ENCODE results near the gene SIRT4.
A peak's percentile ranks its signal among the peaks of the same experiment; 100 is the strongest.

Gene SIRT4

DNA sequence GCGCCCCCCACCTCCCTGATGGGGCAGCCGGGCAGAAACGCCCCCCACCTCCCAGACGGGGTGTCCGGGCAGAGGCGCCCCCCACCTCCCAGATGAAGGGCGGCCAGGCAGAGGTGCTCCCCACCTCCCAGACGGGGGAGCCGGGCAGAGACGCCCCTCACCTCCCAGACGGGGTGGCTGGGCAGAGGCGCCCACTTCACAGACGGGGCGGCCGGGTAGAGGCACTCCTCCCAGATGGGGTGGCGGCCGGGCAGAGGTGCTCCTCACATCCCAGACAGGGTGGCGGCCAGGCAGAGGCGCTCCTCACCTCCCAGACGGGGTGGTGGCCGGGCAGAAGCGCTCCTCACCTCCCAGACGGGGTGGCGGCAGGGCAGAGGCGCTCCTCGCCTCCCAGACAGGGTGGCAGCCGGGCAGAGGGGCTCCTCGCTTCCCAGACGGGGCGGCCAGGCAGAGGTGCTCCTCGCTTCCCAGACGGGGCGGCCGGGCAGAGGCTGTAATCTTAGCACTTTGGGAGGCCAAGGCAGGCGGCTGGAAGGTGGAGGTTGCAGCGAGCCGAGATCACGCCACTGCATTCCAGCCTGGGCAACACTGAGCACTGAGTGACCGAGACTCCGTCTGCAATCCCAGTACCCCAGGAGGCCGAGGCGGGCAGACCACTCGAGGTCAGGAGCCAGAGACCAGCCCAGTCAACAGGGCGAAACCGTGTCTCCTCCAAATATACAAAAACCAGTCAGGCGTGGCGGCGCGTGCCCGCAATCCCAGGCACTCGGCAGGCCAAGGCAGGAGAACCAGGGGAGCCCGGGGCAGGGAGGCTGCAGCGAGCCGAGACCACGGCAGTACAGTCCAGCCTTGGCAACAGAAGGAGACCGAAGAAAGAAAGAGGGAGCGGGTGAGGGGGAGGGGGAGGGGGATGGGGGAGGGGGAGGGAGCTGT is 23.7 kb upstream of the SIRT4 start:
- no peak for DNase-seq (ENCODE audit: low spot score)

DNA sequence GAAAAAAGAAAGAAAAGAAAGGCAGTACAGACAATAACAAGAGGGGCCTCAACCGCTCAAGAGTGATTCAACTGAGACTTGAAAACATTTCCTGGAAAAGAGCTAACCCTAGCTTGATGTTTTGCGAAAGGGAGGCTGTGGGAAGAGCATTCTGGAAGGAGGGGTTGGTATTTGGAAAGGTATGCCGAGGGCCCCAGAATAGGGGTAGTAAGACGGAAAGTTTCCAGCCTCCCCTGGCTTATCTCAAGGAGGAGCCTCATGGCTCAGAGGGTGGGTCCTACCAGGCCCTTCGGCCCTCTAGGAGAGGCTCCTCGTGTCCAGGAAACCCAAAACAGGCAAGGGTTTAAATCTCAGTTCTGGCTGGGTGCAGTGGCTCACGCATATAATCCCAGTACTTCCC is 18.8 kb upstream of the SIRT4 start:
- no peak for DNase-seq (ENCODE audit: low spot score)

- DNase-seq (ENCODE audit: low spot score): no peak
These were observed 17.7 kb upstream of the SIRT4 start for GRCh38 chr12:120284381-120284780.

DNA sequence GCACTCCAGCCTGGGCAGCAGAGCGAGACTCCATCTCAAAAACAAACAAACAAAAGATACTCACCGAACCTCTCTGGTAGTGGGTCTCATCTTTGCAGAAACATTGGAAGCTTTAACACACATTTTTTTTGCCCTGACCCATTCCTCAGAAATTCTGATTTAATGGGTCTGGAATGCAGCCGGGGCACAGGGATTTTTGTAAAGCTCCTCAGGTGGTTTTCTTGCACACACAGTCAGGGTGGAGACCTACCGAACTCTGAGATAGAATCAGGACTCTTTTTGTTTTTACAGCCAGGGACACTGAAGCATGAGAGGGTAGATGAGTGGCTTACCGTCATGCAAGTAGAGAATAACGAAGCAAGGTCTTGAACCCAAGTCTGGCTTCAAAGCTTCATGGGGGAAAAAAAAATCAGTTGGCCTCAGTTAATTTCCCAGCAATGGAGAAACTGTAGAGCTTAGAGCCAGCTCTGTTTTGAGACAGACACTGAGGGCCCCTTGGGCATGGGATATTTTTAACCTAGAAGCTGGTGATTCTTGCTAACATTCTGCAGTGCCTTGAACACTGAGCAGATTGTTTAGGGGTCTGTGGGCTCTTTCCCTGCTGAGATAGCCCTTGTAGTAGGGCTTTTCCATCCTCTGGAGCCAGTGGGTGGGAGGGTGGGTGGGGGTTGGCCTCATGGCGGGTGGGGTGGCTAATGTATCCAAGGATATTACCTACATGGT is 15.2 kb upstream of the SIRT4 start:
- DNase-seq (ENCODE audit: low spot score): no peak

GRCh38 chr12:120287491-120287890 is 14.6 kb upstream of the SIRT4 start:
- DNase-seq (ENCODE audit: low spot score): no peak

GRCh38 chr12:120290609-120291305 is 11.4 kb upstream of the SIRT4 start:
- DNase-seq (ENCODE audit: low spot score): no peak

DNA sequence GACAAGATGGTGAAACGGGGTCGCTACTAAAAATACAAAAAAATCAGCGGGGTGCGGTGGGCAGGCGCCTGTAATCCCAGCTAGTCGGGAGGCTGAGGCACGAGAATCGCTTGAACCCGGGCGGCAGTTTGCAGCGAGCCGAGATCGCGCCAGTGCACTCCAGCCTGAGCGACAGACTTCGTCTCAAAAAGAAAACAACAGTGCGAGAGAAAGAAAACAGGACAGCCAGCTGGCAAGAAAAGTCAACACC is 9.8 kb upstream of the SIRT4 start:
- DNase-seq (ENCODE audit: low spot score): no peak

DNA sequence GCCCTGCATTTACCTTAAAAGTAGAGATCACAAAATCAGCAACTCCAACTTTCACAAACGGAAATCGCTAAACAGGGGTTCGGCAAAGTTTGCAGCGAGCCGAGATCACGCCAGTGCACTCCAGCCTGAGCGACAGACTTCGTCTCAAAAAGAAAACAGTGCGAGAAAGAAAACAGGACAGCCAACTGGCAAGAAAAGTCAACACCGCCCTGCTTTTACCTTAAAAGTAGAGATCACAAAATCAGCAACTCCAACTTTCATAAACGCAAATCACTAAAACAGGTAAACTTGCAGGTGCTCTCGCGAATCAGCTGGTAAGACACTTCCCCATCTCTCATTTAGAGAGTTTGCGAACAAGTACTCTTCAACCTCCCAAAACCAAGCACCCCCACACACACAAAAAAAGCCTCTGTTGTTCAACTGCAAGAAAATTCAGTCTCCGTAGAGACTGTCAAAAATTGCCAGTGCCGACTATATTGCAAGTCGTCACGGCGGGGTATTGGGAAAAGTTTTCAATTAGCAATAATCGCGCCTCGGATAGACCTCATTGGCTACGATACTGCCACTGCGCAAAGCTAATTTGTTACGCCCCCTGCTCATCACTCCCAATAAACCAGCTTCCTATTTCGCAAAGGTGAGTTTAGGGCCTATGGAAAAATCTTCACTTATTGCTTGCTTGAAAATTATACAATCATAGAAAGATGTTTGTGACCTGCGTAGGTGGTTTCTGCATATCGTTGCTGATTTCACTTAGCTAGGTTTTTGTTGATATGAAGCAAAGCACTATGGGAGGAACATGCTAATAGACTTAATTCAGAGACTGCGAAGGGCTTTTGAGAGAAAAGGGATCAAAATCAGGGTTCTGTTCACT is 9.2 kb upstream of the SIRT4 start, which contains the start of gene RNU4-1:
TSS of gene RNU4-1 (minus strand) at position 577 of the 871 bp plus-strand sequence.
- peak; percentile 97 for DNase-seq (ENCODE audit: low spot score)

DNA sequence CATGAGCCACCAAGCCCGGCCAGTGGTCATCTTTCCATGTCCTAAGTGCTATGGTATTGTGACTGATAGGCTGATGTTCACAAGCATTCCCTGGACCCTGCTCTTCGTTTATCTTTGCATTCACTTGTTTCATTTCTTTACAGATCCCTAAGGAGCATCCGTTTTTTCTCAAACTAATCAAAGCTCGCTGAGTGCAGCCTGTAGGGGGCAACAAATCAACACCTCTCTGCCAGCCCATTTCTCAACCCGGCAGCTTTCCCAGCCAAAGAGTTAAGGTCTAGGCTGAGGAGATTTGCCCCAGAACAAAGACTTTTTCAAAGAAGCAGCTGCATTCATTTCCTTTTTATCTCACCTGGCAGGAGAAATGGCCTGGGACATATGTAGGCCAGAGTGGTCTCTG is 12.1 kb downstream of the SIRT4 start:
- DNase-seq (ENCODE audit: low spot score): no peak

GRCh38 chr12:120316798-120317223 is 14.7 kb downstream of the SIRT4 start:
- no peak for DNase-seq (ENCODE audit: low spot score)

GRCh38 chr12:120317224-120318105 is 15.3 kb downstream of the SIRT4 start:
- DNase-seq (ENCODE audit: low spot score): peak; percentile 100

DNA sequence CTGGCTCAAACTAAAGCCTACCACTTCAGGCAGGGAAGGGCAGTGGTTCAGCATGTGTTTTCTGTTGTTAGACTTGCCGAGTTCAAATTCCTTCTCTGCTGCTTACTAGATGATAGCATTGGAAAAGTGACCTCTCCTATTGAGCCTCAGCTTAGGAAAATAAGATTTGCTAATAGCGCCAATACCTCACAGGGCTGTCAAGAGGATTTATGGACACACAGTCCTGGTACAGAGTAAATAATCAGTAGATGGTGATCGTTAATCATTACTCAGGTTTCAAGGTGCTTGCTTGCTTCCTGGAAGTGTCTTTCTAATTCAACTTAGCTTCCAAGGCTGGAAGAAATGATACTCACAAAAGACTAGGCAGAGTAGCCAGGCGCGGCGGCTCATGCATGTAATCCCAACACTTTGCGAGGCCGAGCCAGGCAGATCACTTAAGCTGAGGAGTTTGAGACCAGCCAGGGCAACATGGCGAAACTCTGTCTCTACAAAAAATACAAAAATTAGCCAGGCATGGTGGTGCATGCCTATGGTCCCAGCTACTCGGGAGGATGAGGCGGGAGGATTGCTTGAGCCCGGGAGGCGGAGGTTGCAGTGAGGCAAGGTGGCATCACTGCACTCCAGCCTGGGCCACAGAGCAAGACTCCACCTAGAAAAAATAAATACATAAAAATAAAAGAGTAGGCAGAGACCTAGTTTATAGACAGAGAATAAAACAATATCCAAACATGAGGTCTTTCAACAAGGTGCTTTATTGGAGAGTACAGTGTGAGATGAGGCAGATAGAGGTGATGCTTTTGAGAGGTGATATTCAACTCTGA is 19.5 kb downstream of the SIRT4 start:
- DNase-seq (ENCODE audit: low spot score): no peak

- DNase-seq (ENCODE audit: low spot score): no peak
These were observed 21.7 kb downstream of the SIRT4 start for GRCh38 chr12:120323772-120324171.

GRCh38 chr12:120324841-120325417 is 22.8 kb downstream of the SIRT4 start:
- DNase-seq (ENCODE audit: low spot score): no peak

GRCh38 chr12:120327593-120327992 is 25.5 kb downstream of the SIRT4 start, which contains the start of gene PLA2G1B:
PLA2G1B (minus strand) TSS chr12:120327779; CDS start chr12:120327753, 26 bp downstream.
- no peak for DNase-seq (ENCODE audit: low spot score)

GRCh38 chr12:120328228-120328627 is 26.1 kb downstream of the SIRT4 start:
- no peak for DNase-seq (ENCODE audit: low spot score)

DNA sequence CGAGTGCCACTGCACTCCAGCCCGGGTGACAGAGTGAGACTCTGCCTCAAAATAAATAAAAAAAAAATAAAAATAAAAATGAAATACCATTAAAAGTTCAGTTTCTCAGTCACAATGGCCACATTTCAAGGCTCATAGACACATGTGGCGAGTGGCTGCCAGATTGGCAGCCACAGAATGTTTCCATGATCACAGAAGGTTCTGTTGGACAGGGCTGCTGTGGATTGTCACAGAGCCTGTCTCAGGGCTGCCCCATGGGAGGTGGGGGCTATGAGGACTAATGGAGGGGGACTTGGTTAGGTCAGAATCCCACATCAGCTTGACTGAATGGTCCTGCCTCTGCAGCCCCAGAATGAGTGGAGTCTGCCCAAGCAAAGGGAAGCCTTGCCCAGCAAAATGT is 29.3 kb downstream of the SIRT4 start:
- DNase-seq (ENCODE audit: low spot score): no peak

DNA sequence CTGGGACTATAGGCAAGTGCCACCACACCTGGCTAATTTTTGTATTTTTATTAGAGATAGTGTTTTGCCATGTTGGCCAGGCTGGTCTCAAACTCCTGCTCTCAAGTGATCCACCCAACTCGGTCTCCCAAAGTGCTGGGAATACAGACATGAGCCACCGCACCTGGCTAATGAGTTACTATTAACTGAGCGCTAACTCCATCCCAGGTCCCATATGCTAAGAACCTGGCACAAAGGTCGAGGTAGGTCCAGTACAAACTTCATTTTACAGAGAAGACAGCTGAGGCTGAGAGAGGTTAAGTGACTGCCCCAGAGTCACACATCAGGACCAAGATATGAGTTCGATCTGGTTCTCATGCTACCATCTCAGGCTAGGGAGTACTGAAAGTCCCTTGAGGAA is 29.9 kb downstream of the SIRT4 start:
- DNase-seq (ENCODE audit: low spot score): no peak

DNA sequence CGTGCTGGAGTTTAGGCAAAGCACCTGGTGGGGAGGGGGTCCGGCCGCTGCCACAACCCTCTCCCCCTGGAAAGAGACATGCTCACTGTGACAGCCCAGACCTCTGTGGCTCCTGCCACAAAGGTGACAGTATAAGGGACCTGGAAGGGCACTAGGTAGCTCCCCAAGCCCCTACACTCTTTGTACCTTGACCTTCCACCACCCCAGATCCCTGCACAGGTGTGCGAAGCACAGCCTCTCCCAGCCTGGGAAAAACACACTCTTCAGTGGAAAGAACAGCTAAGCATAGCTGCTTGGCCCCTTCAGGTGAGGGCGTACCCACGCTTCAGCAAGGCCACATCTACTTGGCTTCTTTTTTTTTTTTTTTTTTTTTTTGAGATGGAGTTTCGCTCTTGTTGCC is 30.4 kb downstream of the SIRT4 start:
- no peak for DNase-seq (ENCODE audit: low spot score)
